Measurements from ENCODE around the gene SPACA9. TPM values are rescaled to one million over a fixed set of nuclear protein-coding genes. Genes with fewer than 3 reads are reported as not detected.

The SPACA9 gene
- total RNA-seq, 1 experiment from 2014 or later = 1.3 TPM

DNA sequence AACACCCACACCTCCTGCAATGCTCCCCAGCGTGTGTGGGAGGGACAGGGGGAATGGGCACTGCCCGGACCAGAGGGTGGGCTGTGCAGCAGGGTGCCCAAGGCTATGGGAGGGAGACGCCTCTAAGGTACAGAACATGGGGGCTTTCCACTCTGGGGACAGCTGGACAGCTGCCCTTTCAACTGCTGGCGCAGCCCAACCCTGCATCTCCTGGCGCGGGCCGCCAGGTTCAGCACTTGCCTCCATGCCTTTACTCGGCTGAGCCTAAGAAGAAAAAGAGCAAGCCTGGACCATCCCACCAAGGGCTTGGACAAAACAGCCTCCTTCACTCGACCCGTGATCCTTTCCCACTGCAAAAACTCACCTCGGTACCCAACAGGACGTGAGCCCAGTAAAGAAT is 15.6 kb upstream of the SPACA9 start:
- no peak overlapping the region for H3K4ac ChIP-seq (ENCODE audit: low read depth, low read length)
- H4K5ac ChIP-seq (ENCODE audit: insufficient read length, low read depth, low read length) = no peak overlapping the region
- no peak overlapping the region for H2BK20ac ChIP-seq (ENCODE audit: low read depth, low read length, poor library complexity, severe bottlenecking)
- no peak overlapping the region for H4K8ac ChIP-seq (replicated peaks; ENCODE audit: insufficient read length, low read depth, low read length)
- no peak overlapping the region for H3K14ac ChIP-seq (ENCODE audit: insufficient read depth, low read length)
- no peak overlapping the region for H3K18ac ChIP-seq (ENCODE audit: insufficient read length, low read depth, low read length)
- H3K4me2 ChIP-seq (ENCODE audit: insufficient read depth, insufficient read length, low read length) = no peak overlapping the region
- no peak overlapping the region for H2AFZ ChIP-seq (ENCODE audit: low read length)
- H3K9ac ChIP-seq (ENCODE audit: extremely low read depth, insufficient read length, low read length) = no peak overlapping the region
- no peak overlapping the region for H3K56ac ChIP-seq (ENCODE audit: insufficient read length, low read depth, low read length)
- no peak overlapping the region for H3K27ac Mint-ChIP-seq
- H3K9me3 ChIP-seq (ENCODE audit: control insufficient read depth, low read depth, low read length) = no peaks in the 10 kb centered on the region
- H3K23me2 ChIP-seq (ENCODE audit: insufficient read length, low read depth, low read length, poor library complexity, severe bottlenecking) = no peaks in the 10 kb centered on the region
- H3K36me3 Mint-ChIP-seq (ENCODE audit: insufficient read depth in 1 of 3, low read depth in 3 of 3) = no peaks in the 10 kb centered on the region
- no peak overlapping the region for H2BK5ac ChIP-seq (ENCODE audit: insufficient read length, low read length)
- H2BK12ac ChIP-seq (ENCODE audit: insufficient read length, low read depth, low read length) = no peak overlapping the region
- H4K20me1 ChIP-seq (ENCODE audit: control insufficient read depth, insufficient read depth, insufficient read length) = no peaks in the 10 kb centered on the region
- H3K4me1 Mint-ChIP-seq = peaks cover 23 to 27% of the 10 kb centered on the region in 2 experiments
- H3K79me1 ChIP-seq (ENCODE audit: insufficient read depth, low read depth, low read length, poor library complexity, severe bottlenecking) = no peaks in the 10 kb centered on the region
- H3T11ph ChIP-seq (ENCODE audit: low read length) = no peak overlapping the region
- TF ChIP-seq, protein P1, sequence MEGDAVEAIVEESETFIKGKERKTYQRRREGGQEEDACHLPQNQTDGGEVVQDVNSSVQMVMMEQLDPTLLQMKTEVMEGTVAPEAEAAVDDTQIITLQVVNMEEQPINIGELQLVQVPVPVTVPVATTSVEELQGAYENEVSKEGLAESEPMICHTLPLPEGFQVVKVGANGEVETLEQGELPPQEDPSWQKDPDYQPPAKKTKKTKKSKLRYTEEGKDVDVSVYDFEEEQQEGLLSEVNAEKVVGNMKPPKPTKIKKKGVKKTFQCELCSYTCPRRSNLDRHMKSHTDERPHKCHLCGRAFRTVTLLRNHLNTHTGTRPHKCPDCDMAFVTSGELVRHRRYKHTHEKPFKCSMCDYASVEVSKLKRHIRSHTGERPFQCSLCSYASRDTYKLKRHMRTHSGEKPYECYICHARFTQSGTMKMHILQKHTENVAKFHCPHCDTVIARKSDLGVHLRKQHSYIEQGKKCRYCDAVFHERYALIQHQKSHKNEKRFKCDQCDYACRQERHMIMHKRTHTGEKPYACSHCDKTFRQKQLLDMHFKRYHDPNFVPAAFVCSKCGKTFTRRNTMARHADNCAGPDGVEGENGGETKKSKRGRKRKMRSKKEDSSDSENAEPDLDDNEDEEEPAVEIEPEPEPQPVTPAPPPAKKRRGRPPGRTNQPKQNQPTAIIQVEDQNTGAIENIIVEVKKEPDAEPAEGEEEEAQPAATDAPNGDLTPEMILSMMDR (conservative IDR thresholded peaks at IDR 0.05) = no peak
- no CpG with 5 or more reads among the region's 12 CpGs for WGBS (ENCODE audit: extremely low coverage, insufficient read length, low lambda C conversion rate)
- no peaks in the 10 kb centered on the region for H3K4me1 ChIP-seq (ENCODE audit: insufficient read depth, low read length)
- no peak for DNase-seq
- peaks cover 11% of the 10 kb centered on the region for H3K27me3 Mint-ChIP-seq (ENCODE audit: low read depth)
- no peak overlapping the region for H2BK15ac ChIP-seq (ENCODE audit: low read depth, low read length)
- no peak overlapping the region for H3K23ac ChIP-seq (ENCODE audit: insufficient read length, low read depth, low read length)
- no peak overlapping the region for H3K27ac ChIP-seq (ENCODE audit: insufficient read length, low read depth, low read length)
- H3K4me3 Mint-ChIP-seq = no peak overlapping the region
- H3K27me3 ChIP-seq (ENCODE audit: insufficient read depth, low read length) = no peaks in the 10 kb centered on the region
- no peak overlapping the region for H2AK5ac ChIP-seq (ENCODE audit: insufficient read length, low read length)
- no peak overlapping the region for H2BK120ac ChIP-seq (ENCODE audit: low read depth, low read length, poor library complexity, severe bottlenecking)
- no peaks in the 10 kb centered on the region for H3K79me2 ChIP-seq (ENCODE audit: insufficient read depth, low read length)
- no peak overlapping the region for H4K91ac ChIP-seq (ENCODE audit: insufficient read length, low read depth, low read length)
- no peaks in the 10 kb centered on the region for H3K9me3 Mint-ChIP-seq

Measured in H9 (cell line).